GM10847 (cell line): ENCODE measurements around the gene JADE3.

ENCODE experiments used
- POLR2A ChIP-seq: IDR thresholded peaks from 2 replicates; pipeline ENCODE4 v1.6.1; 2011; ENCODE audit not compliant: insufficient read length; ENCODE audit errors: extremely low read depth

Gene JADE3

DNA sequence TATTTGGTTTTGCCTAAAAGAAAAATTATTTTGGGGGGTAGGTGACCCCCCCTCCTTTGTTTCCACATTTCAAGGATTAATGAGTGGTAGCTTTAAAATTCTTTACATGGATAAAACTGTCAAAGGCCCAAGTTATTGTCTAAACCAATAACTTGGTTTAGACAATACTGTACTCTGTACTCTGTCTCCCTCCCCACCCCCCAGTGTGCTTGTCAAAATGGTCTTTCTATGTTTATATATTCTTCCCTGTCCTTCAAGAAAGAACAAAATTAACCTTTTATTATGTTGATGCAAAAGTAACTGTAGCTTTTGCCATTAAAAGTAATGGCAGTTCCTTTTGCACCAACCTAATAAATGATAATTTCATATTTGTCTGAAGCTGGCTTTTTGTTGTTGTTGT, 156.5 kb downstream of the JADE3 start:
- no peak for TF ChIP-seq POLR2A

DNA sequence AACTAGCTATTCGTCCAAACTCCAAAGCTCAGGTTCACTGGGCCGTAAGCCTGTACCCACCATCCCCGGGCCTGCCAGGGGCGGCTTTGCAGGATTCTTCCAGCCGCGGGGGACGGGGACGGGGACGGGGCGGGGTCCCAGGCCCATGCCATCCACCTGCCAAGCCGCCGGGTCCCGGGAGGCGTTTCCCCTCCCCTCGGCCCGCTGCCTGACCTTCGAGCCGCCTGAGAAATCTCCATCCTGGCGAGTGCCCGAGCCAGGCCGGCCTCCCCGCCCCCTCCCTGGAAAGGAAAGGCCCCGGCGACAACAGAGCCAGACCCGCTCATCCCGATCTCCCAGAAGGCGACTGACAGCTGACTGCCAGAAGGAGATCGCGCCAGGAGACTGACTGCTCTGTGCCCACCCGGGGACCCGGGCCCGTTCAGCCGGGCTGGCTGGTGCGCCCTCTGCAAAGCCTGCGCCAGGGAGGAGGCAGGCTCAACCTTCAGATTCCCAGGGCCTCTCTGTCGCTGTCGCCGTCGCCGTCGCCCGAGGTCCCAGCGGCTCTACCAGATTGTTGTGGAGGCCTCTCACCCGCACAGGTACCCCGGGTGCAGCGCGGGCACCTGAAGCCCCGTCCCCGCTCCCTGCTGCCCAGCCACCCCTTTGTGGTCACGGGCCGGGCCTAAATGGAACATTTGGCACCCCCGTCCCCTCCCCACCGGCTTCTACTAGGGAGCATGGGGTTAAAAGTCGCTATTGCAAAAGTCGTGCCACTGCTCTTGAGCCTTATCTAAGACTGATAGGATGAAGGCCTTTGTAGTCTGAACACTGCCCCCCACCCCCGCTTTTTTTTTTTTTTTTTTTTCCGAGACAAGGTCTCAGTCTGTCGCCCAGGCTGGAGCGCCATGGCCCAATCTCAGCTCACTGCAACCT, 166.2 kb downstream of the JADE3 start, which contains the start of gene RGN:
RGN (plus strand) TSS at position 315 of the 915 bp plus-strand sequence. CDS start 2,702 bp downstream, outside the sequence.
- TF ChIP-seq POLR2A: no peak

DNA sequence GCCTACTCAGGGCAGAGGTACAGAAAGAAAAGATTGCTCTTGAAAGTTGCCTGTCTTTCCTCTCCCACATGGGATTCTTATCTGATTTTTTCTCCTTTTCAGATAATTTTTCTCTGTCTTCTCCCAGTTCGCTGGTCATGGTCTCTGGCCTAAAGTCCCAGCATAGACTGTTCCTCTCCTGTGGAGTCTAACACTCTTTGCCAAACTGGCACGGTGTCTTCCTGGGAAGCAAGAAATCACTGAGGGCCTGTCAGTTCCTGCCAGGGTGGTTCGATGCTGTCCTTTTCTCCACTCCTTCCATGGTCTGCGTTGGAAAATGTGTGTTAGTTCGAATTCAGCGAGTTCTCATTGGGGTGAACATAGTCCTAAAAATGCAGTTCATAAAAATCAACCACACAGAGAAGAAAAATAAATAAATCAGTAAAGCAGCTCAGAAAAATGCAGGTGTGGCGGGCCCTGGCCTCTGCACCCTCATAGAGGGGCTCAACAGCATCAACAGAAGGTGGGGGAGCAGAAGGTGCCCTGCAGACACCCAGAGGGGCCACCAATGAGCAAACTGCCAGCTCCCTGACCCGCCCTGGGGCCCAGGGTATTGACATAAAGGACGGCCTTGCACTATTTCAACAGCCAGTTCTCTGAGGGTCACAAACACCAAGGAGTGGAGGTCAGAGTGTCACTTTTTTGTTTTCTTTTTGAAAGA, 168.1 kb downstream of the JADE3 start:
- TF ChIP-seq POLR2A: no peak

DNA sequence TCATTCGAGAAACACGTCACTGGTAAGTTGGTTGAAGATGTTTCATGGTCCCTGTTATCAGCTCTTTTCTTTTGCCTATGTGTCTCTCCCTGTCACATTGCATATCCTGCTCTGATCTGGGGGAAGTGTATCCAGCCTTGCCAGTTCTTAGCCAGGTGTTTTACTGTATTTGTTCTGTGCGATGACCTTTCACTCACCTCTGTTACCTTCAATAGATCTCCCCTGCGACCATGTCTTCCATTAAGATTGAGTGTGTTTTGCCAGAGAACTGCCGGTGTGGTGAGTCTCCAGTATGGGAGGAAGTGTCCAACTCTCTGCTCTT, 168.7 kb downstream of the JADE3 start:
- no peak for TF ChIP-seq POLR2A

DNA sequence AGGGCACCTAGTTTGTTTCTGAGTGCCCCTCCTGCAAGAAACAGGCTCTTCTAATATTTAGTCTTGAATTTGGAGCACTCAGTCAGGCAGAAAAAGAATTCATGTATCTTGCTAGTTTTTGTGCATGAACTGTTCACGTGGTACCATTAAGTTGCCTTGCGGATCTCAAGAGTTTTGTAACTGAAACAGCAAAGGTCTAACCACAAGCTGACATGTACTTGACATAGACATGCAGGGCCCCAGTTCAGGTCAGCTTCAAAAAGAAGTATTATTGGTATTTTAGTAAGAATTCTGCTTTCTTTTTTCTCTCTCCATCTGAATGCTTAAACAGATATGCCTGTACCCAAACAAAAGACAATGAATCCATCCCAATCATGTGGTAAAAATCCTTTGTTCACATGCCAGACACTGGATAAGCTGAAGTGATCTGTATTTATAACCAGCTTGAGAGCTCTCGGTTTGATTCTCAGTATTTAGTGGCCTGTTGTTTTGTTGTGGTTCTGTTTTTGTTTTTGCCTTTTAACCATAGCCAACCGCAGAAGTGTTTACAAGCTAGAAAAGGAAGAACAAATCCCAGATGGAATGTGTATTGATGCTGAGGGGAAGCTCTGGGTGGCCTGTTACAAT, 179.0 kb downstream of the JADE3 start:
- TF ChIP-seq POLR2A: no peak

DNA sequence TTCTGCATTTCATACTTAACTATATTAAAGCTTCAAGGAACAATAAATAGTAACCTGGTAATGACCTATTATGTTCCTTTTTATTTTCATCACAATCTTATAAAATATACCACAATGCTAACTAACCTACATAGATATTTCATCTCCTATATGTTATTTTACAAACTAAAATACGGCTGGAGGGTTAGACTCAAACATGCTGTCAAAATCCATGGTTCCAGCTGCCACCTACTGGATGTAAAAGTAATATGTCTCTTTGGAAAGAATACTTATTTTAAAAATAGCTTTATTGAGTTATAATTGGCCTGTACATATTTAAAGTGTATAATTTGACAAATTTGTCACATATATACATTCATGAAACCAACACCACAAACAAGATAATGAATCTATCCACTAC, 181.0 kb downstream of the JADE3 start:
- TF ChIP-seq POLR2A: no peak

DNA sequence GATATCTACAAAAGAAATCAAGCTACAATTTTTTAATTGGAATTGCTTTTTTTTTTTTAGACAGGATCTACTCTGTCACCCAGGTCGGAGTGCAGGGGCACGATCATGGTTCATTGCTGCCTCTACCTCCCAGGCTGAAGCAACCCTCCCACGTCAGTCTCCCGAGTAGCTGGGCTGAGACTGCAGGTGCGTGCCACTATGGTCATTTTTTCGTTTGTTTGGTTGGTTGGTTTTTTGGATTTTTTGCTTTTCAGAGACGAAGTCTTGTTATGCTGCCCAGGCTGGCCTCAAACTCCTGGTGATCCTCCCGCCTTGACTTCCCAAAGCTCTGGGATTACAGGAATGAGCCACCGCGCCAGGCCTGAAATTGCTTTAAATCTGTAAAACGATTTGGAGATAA, 181.6 kb downstream of the JADE3 start:
- no peak for TF ChIP-seq POLR2A

DNA sequence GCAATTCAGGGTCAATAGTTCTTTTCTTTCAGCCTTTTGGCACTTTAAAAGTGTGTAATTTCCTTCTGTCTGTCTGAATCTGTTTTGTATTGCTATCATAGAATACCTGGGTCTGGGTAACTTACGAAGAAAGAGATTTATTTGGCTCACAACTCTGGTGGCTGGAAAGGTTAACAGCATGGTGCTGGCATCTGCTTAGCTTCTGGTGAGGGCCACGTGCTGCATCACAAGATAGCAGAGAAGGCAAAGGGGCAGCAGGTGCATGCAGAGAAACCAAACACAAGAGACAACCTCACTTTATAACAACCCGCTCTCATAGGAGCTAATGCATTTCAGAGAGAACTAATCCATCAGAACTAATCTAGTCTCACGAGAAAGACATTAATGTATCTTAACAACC, 184.8 kb downstream of the JADE3 start:
- no peak for TF ChIP-seq POLR2A

DNA sequence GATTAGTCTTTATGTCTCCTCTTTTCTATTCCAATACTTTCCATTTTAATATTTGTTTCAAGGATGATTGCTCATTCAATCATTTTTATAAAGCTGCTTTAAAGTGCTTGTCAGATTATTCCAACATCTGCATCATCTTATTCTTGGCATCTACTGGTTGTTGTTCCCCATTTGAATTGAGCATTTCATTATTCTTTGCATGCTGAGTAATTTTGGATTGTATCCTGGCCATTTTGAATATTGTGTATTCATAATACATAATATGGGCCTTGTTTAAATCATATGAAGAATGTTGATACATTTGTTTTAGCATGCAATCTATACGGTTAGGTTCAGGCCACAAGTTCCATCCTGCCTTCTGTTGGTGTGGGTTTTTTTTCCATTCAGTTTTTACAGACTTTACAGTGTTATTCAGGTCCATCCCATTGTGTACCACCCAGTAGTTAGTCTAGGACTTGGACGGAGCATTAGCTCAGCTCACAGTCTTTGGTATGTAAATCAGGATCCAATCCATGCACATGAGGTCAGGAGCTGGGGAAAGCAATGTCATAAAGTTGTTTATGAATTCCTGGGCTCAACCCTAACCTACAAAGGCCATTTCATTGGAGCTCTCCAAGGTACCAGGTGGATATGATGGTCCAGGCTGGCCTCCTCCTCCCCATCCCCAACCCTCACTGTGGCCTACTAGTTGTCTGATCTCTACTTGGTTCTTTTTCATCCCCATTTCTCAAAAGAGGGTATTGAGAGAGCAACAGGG, 186.3 kb downstream of the JADE3 start:
- TF ChIP-seq POLR2A: no peak

DNA sequence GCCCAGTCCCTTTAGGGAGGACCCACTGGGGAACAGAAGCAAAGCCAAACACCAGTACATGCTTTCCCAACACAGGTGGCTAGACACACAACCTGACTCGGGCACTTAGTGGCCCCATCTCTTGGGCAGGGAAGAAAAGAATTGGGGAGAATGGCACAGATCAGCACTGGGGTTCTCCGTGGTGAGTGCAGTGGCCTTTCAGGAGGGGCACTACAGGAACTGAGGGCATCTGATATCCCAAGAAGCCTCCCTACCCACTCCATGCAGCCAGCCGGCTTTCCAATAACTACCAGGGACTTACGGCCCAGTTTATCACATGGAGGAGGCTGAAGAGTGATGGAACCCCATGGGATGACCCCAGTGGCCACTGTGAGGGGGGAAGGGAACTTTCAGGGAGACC, 189.0 kb downstream of the JADE3 start:
- TF ChIP-seq POLR2A: no peak
